Endodermal cell (in vitro differentiated cells): ENCODE measurements around the gene PACRG. TPM values are rescaled to one million over a fixed set of nuclear protein-coding genes. Genes with fewer than 3 reads are reported as not detected.

Source experiments
- DNase-seq: peaks from one replicate; pipeline ENCODE4 v3.0.0-alpha.2; 2017
- H3K27ac ChIP-seq: 2 replicates; pipeline ENCODE4 v1.5.1; 2013; ENCODE audit warnings: mild to moderate bottlenecking, low read depth, low read length, moderate library complexity
- H3K27me3 ChIP-seq: 2 replicates; pipeline ENCODE4 v1.6.1; 2013; ENCODE audit warnings: mild to moderate bottlenecking, low read length, moderate library complexity; ENCODE audit not compliant: insufficient read depth, control insufficient read depth, poor library complexity, severe bottlenecking
- H3K36me3 ChIP-seq: 2 replicates; pipeline ENCODE4 v1.7.0; 2013; ENCODE audit warnings: mild to moderate bottlenecking, low read length, moderate library complexity; ENCODE audit not compliant: control insufficient read depth, insufficient read depth
- H3K4me1 ChIP-seq: one replicate; pipeline ENCODE4 v1.7.0; 2013; ENCODE audit warnings: low read length; ENCODE audit not compliant: control insufficient read depth, insufficient read depth
- H3K4me3 ChIP-seq: 2 replicates; pipeline ENCODE4 v1.5.1; 2013; ENCODE audit warnings: mild to moderate bottlenecking, low read length, moderate library complexity
- H3K9ac ChIP-seq: 2 replicates; pipeline ENCODE4 v1.6.1; 2013; ENCODE audit warnings: mild to moderate bottlenecking, low read length, moderate library complexity; ENCODE audit not compliant: poor library complexity, severe bottlenecking; ENCODE audit errors: extremely low read depth
- H3K9me3 ChIP-seq: 2 replicates; pipeline ENCODE4 v1.6.1; 2013; ENCODE audit warnings: mild to moderate bottlenecking, low read length, moderate library complexity; ENCODE audit not compliant: control insufficient read depth
- H3K27ac Mint-ChIP-seq: 2 replicates; pipeline ENCODE4 v1.8.0; 2020; ENCODE audit warnings: mixed read lengths
- H3K27me3 Mint-ChIP-seq: 2 replicates; pipeline ENCODE4 v1.8.0; 2021; ENCODE audit warnings: mild to moderate bottlenecking, mixed read lengths; ENCODE audit not compliant: insufficient read depth
- H3K36me3 Mint-ChIP-seq: 2 replicates; pipeline ENCODE4 v1.8.0; 2020; ENCODE audit warnings: low read depth, mixed read lengths
- H3K4me1 Mint-ChIP-seq: 2 replicates; pipeline ENCODE4 v1.8.0; 2020; ENCODE audit warnings: mixed read lengths
- H3K4me3 Mint-ChIP-seq: 2 replicates; pipeline ENCODE4 v1.8.0; 2020; ENCODE audit warnings: mild to moderate bottlenecking, moderate library complexity, mixed read lengths
- H3K9me3 Mint-ChIP-seq: 2 replicates; pipeline ENCODE4 v1.8.0; 2020; ENCODE audit warnings: mild to moderate bottlenecking, mixed read lengths
- CTCF ChIP-seq: fragments of 200-600 bp; sonication (generic); conservative IDR thresholded peaks from 2 replicates; pipeline ENCODE4 v1.5.0; 2021; ENCODE audit warnings: antibody characterized with exemption, mild to moderate bottlenecking
- WGBS, 2 experiments: methylation state at CpG; one replicate each; pipeline versions ENCODE4 v1.1.5 to v1.1.7; 2013; ENCODE audit warnings: missing lambda C conversion rate in 2 of 2, mixed read lengths in 1 of 2; ENCODE audit not compliant: insufficient coverage in 1 of 2, insufficient read length in 1 of 2; 5-methylcytosine and 5-hydroxymethylcytosine counted together
- total RNA-seq, 2 donors: library from RNA; stranded (reverse); fragmentation: NEBNext Ultra II Directional in 1 of 2; extraction: Animal tissue kit (Norgen Biotek cat#: 25700) in 1 of 2; gene quantifications; 2 replicates in 1 of 2; 3 replicates in 1 of 2; pipeline ENCODE4 v1.2.1, GENCODE V29; 2021

PACRG gene
- total RNA-seq, 2 donors from 2014 or later, result 0.42 to 0.44 TPM

- Histone ChIP-seq H3K4me1 (peaks cover 3% of the 10 kb centered on the region), H3K36me3 (no peaks in the 10 kb centered on the region), H3K9me3 (no peaks in the 10 kb centered on the region), H3K27ac (no peak overlapping the region), H3K4me3 (no peak overlapping the region), H3K9ac (no peak overlapping the region), H3K27me3 (no peaks in the 10 kb centered on the region)
- 92 to 98% methylated on average over 5 of the region's 6 CpGs for WGBS, 2 experiments
- Mint-ChIP-seq H3K4me3 (no peak overlapping the region), H3K4me1 (peaks cover 19% of the 10 kb centered on the region), H3K36me3 (no peaks in the 10 kb centered on the region), H3K9me3 (peaks cover 2% of the 10 kb centered on the region), H3K27me3 (no peaks in the 10 kb centered on the region), H3K27ac (no peak overlapping the region)
- TF ChIP-seq CTCF, result no peak
- DNase-seq, result no peak
These were observed 18.8 kb upstream of the PACRG start for GRCh38 chr6:162708971-162709370.

GRCh38 chr6:162709431-162709830 lies 18.3 kb upstream of the PACRG start:
- no peak overlapping the region for H3K27ac ChIP-seq
- H3K27me3 ChIP-seq, result no peaks in the 10 kb centered on the region
- H3K9ac ChIP-seq, result no peak overlapping the region
- no peaks in the 10 kb centered on the region for H3K27me3 Mint-ChIP-seq
- no peak for DNase-seq
- no peak for TF ChIP-seq CTCF
- H3K4me3 Mint-ChIP-seq, result no peak overlapping the region
- no peaks in the 10 kb centered on the region for H3K36me3 Mint-ChIP-seq
- H3K9me3 ChIP-seq, result no peaks in the 10 kb centered on the region
- no peaks in the 10 kb centered on the region for H3K4me1 ChIP-seq
- no peaks in the 10 kb centered on the region for H3K36me3 ChIP-seq
- H3K9me3 Mint-ChIP-seq, result peaks cover 2% of the 10 kb centered on the region
- 79 to 90% methylated on average over 3 to 4 of the region's 4 CpGs for WGBS, 2 experiments
- H3K27ac Mint-ChIP-seq, result no peak overlapping the region
- peaks cover 20% of the 10 kb centered on the region for H3K4me1 Mint-ChIP-seq
- no peak overlapping the region for H3K4me3 ChIP-seq

GRCh38 chr6:162710419-162710818 lies 17.4 kb upstream of the PACRG start:
- H3K9me3 ChIP-seq, result no peaks in the 10 kb centered on the region
- Mint-ChIP-seq H3K27ac (no peak overlapping the region), H3K9me3 (peaks cover 2% of the 10 kb centered on the region), H3K4me3 (no peak overlapping the region), H3K4me1 (peaks cover 18% of the 10 kb centered on the region), H3K36me3 (no peaks in the 10 kb centered on the region), H3K27me3 (no peaks in the 10 kb centered on the region)
- no peaks in the 10 kb centered on the region for H3K36me3 ChIP-seq
- WGBS, 2 experiments, result 94% methylated on average over 1 of the region's 1 CpG; no CpG with 5 or more reads in 1 of the 2 experiments
- no peaks in the 10 kb centered on the region for H3K27me3 ChIP-seq
- H3K9ac ChIP-seq, result no peak overlapping the region
- H3K4me3 ChIP-seq, result no peak overlapping the region
- H3K4me1 ChIP-seq, result no peaks in the 10 kb centered on the region
- no peak for TF ChIP-seq CTCF
- DNase-seq, result no peak
- no peak overlapping the region for H3K27ac ChIP-seq
